Activated T-cell treated with anti-CD3 and anti-CD28 coated beads, Interleukin-2, amount 50 U/mL, for 4 hours (primary cell): ENCODE measurements around the gene OR2AT4. TPM values are rescaled to one million over a fixed set of nuclear protein-coding genes. Genes with fewer than 3 reads are reported as not detected.
"Not testable (repeated sequence)": the region's sequence is repeated elsewhere in the genome, so short reads cannot be mapped to it uniquely, and the experiment has no call there.

Source experiments
- ATAC-seq, 2 donors: fragments of 200-7000 bp; cut with Tn5 transposase; one replicate each; pipeline ENCODE4 v1.10.0; 2021
- DNase-seq: peaks from one replicate; pipeline ENCODE4 v3.0.0-alpha.2; 2020
- H3K27me3 Mint-ChIP-seq: one replicate; pipeline ENCODE4 v1.8.0; 2021; ENCODE audit warnings: low read depth, mixed read lengths
- H3K36me3 Mint-ChIP-seq: one replicate; pipeline ENCODE4 v1.8.0; 2022; ENCODE audit warnings: mixed read lengths; ENCODE audit not compliant: insufficient read depth
- H3K4me1 Mint-ChIP-seq: one replicate; pipeline ENCODE4 v1.8.0; 2021; ENCODE audit warnings: low read depth, mixed read lengths
- H3K4me3 Mint-ChIP-seq: one replicate; pipeline ENCODE4 v1.8.0; 2021; ENCODE audit warnings: mild to moderate bottlenecking, moderate library complexity, mixed read lengths
- H3K9me3 Mint-ChIP-seq: one replicate; pipeline ENCODE4 v1.8.0; 2021; ENCODE audit warnings: mixed read lengths
- total RNA-seq, 3 donors: library from RNA; stranded (reverse); gene quantifications; one replicate each; pipeline ENCODE4 v1.2.1, GENCODE V29; 2021

The OR2AT4 gene
- total RNA-seq, 3 donors from 2014 or later, result not detected

GRCh38 chr11:75068559-75068958 is 28.1 kb downstream of the OR2AT4 start:
- no peak for DNase-seq
- ATAC-seq, result no peak
- Mint-ChIP-seq H3K4me1 (no peaks in the 10 kb centered on the region), H3K36me3 (no peaks in the 10 kb centered on the region), H3K4me3 (no peak overlapping the region), H3K9me3 (no peaks in the 10 kb centered on the region), H3K27me3 (peaks cover 34% of the 10 kb centered on the region)

- ATAC-seq (no peak), DNase-seq (no peak)
- H3K4me3 Mint-ChIP-seq, result no peak overlapping the region
- no peaks in the 10 kb centered on the region for H3K36me3 Mint-ChIP-seq
- no peaks in the 10 kb centered on the region for H3K9me3 Mint-ChIP-seq
- no peaks in the 10 kb centered on the region for H3K4me1 Mint-ChIP-seq
- peaks cover 29% of the 10 kb centered on the region for H3K27me3 Mint-ChIP-seq
These were observed 30.6 kb downstream of the OR2AT4 start for GRCh38 chr11:75066061-75066460.

GRCh38 chr11:75063741-75064314 is 32.8 kb downstream of the OR2AT4 start:
- H3K4me3 Mint-ChIP-seq, result no peak overlapping the region
- H3K4me1 Mint-ChIP-seq, result no peaks in the 10 kb centered on the region
- DNase-seq, result no peak
- H3K36me3 Mint-ChIP-seq, result no peaks in the 10 kb centered on the region
- peaks cover 22% of the 10 kb centered on the region for H3K27me3 Mint-ChIP-seq
- H3K9me3 Mint-ChIP-seq, result no peaks in the 10 kb centered on the region
- no peak for ATAC-seq

- Mint-ChIP-seq H3K9me3 (no peaks in the 10 kb centered on the region), H3K4me1 (no peaks in the 10 kb centered on the region), H3K4me3 (no peak overlapping the region), H3K36me3 (no peaks in the 10 kb centered on the region), H3K27me3 (peaks cover 16% of the 10 kb centered on the region)
- DNase-seq (no peak), ATAC-seq (no peak)
These were observed 37.4 kb downstream of the OR2AT4 start for GRCh38 chr11:75059299-75059698.

- Mint-ChIP-seq H3K4me1 (no peaks in the 10 kb centered on the region), H3K4me3 (no peak overlapping the region), H3K9me3 (peaks cover 16% of the 10 kb centered on the region), H3K27me3 (peaks cover 20% of the 10 kb centered on the region), H3K36me3 (no peaks in the 10 kb centered on the region)
- no peak for ATAC-seq
- DNase-seq, result no peak
These were observed 39.9 kb downstream of the OR2AT4 start for GRCh38 chr11:75056814-75057213.

GRCh38 chr11:75055511-75055910 is 41.2 kb downstream of the OR2AT4 start:
- ATAC-seq, result no peak
- Mint-ChIP-seq H3K27me3 (peaks cover 20% of the 10 kb centered on the region), H3K4me1 (no peaks in the 10 kb centered on the region), H3K9me3 (peaks cover 16% of the 10 kb centered on the region), H3K4me3 (no peak overlapping the region), H3K36me3 (no peaks in the 10 kb centered on the region)
- DNase-seq, result no peak

- peaks cover 16% of the 10 kb centered on the region for H3K9me3 Mint-ChIP-seq
- H3K4me3 Mint-ChIP-seq, result no peak overlapping the region
- no peaks in the 10 kb centered on the region for H3K4me1 Mint-ChIP-seq
- H3K36me3 Mint-ChIP-seq, result no peaks in the 10 kb centered on the region
- no peak for DNase-seq
- no peak for ATAC-seq
- H3K27me3 Mint-ChIP-seq, result peaks cover 8% of the 10 kb centered on the region
These were observed 44.2 kb downstream of the OR2AT4 start for GRCh38 chr11:75052457-75052856.

GRCh38 chr11:75051043-75051442 is 45.6 kb downstream of the OR2AT4 start:
- Mint-ChIP-seq H3K9me3 (peaks cover 16% of the 10 kb centered on the region), H3K4me1 (no peaks in the 10 kb centered on the region), H3K27me3 (peaks cover 8% of the 10 kb centered on the region), H3K4me3 (no peak overlapping the region), H3K36me3 (no peaks in the 10 kb centered on the region)
- DNase-seq (no peak), ATAC-seq (no peak)

GRCh38 chr11:75050516-75050915 is 46.2 kb downstream of the OR2AT4 start:
- peaks cover 16% of the 10 kb centered on the region for H3K9me3 Mint-ChIP-seq
- DNase-seq (no peak), ATAC-seq (no peak)
- H3K4me1 Mint-ChIP-seq, result no peaks in the 10 kb centered on the region
- H3K36me3 Mint-ChIP-seq, result no peaks in the 10 kb centered on the region
- peaks cover 8% of the 10 kb centered on the region for H3K27me3 Mint-ChIP-seq
- H3K4me3 Mint-ChIP-seq, result no peak overlapping the region

GRCh38 chr11:75049501-75050266 is 47.0 kb downstream of the OR2AT4 start:
- not testable (repeated sequence) for ATAC-seq, H3K36me3 Mint-ChIP-seq, H3K4me1 Mint-ChIP-seq, H3K4me3 Mint-ChIP-seq, H3K27me3 Mint-ChIP-seq, DNase-seq
- peaks cover 16% of the 10 kb centered on the region for H3K9me3 Mint-ChIP-seq

- no peaks in the 10 kb centered on the region for H3K36me3 Mint-ChIP-seq
- no peaks in the 10 kb centered on the region for H3K4me1 Mint-ChIP-seq
These were observed 49.5 kb downstream of the OR2AT4 start for GRCh38 chr11:75047191-75047590.

GRCh38 chr11:75046668-75047067 is 50.0 kb downstream of the OR2AT4 start:
- not testable (repeated sequence) for H3K9me3 Mint-ChIP-seq, H3K36me3 Mint-ChIP-seq, DNase-seq, ATAC-seq, H3K4me1 Mint-ChIP-seq, H3K27me3 Mint-ChIP-seq, H3K4me3 Mint-ChIP-seq

More at GRCh38 chr11:75047191-75047590, 49.5 kb downstream of the OR2AT4 start:
- Mint-ChIP-seq H3K4me3 (no peak overlapping the region), H3K9me3 (peaks cover 1% of the 10 kb centered on the region), H3K27me3 (no peaks in the 10 kb centered on the region)
- no peak for ATAC-seq
- DNase-seq, result no peak

- H3K4me3 Mint-ChIP-seq, ATAC-seq, H3K36me3 Mint-ChIP-seq, H3K9me3 Mint-ChIP-seq, H3K27me3 Mint-ChIP-seq, H3K4me1 Mint-ChIP-seq, DNase-seq: not testable (repeated sequence)
These were observed 52.1 kb downstream of the OR2AT4 start for GRCh38 chr11:75044381-75045170.

GRCh38 chr11:75041821-75042220 is 54.9 kb downstream of the OR2AT4 start:
- H3K4me3 Mint-ChIP-seq, H3K36me3 Mint-ChIP-seq, H3K9me3 Mint-ChIP-seq, DNase-seq, ATAC-seq, H3K4me1 Mint-ChIP-seq, H3K27me3 Mint-ChIP-seq: not testable (repeated sequence)
